ENCODE results near the gene CTNNAL1. TPM values are rescaled to one million over a fixed set of nuclear protein-coding genes. Genes with fewer than 3 reads are reported as not detected.

Gene CTNNAL1
- total RNA-seq, 2 donors from 2014 or later, result 22.4 to 30.2 TPM

DNA sequence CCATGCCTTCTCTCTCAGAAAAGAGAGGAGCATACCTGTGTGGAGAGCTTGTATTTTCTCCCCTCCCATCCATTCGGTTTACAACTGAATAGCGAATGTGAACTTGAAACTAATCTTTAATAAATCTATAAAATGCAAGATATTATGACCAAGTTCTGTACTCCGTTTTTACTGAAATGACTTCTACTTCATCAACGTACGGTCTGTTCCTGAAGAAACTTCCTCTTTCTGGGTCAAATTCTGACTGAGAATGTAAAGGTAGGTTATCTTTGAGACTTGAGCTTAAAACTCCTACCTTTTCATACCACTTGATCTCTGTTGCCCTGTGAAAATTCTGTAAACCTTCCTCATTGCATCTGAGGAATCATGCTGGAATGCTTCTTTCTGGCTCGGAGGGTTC is 4.2 kb upstream of the CTNNAL1 start:
- Histone ChIP-seq H3K27ac (no peak overlapping the region), H3K4me1 (no peaks in the 10 kb centered on the region), H3K27me3 (no peaks in the 10 kb centered on the region), H3K36me3 (no peaks in the 10 kb centered on the region), H3K9ac (ENCODE audit: low read depth in 2 of 2, low read length in 2 of 2) (no peak overlapping the region), H3K4me3 (no peak overlapping the region), H3K9me3 (no peaks in the 10 kb centered on the region)
- DNase-seq, result no peak
- TF ChIP-seq, protein P1, sequence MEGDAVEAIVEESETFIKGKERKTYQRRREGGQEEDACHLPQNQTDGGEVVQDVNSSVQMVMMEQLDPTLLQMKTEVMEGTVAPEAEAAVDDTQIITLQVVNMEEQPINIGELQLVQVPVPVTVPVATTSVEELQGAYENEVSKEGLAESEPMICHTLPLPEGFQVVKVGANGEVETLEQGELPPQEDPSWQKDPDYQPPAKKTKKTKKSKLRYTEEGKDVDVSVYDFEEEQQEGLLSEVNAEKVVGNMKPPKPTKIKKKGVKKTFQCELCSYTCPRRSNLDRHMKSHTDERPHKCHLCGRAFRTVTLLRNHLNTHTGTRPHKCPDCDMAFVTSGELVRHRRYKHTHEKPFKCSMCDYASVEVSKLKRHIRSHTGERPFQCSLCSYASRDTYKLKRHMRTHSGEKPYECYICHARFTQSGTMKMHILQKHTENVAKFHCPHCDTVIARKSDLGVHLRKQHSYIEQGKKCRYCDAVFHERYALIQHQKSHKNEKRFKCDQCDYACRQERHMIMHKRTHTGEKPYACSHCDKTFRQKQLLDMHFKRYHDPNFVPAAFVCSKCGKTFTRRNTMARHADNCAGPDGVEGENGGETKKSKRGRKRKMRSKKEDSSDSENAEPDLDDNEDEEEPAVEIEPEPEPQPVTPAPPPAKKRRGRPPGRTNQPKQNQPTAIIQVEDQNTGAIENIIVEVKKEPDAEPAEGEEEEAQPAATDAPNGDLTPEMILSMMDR (IDR thresholded peaks at IDR 0.05), result no peak
- intact Hi-C loops (cut with DNase I), result loop anchor here (10.0 kb wide), 1 partner anchor 97 kb away; the partner anchor contains the start of gene TMEM245

DNA sequence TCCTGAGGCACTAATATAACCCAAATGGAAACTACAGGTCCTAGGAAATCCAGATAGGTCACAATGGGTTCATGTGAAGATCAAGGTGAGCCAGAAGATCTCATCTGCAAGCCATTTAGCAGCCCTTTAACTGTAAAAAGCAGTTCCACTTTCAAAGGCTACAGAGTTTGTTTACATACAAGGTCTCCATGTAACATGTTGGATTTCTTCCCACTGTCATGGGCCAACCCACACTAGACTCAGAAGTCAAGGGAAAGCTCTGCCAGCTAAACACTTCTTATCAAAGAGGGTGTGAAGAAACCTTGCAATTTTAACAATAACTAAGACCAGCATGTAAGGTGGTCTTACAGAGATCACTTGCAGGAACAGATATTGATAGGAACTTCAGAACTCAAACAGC is 3.8 kb upstream of the CTNNAL1 start:
- no peak overlapping the region for H3K9ac ChIP-seq (ENCODE audit: low read depth in 2 of 2, low read length in 2 of 2)
- H3K4me1 ChIP-seq, result no peaks in the 10 kb centered on the region
- no peaks in the 10 kb centered on the region for H3K9me3 ChIP-seq
- no peaks in the 10 kb centered on the region for H3K36me3 ChIP-seq
- no peak overlapping the region for H3K4me3 ChIP-seq
- intact Hi-C loops (cut with DNase I), result loop anchor here (10.0 kb wide), 1 partner anchor 98 kb away; the partner anchor contains the start of gene TMEM245
- H3K27me3 ChIP-seq, result no peaks in the 10 kb centered on the region
- DNase-seq, result no peak
- TF ChIP-seq, protein P1 (IDR thresholded peaks at IDR 0.05), result no peak
- H3K27ac ChIP-seq, result no peak overlapping the region

DNA sequence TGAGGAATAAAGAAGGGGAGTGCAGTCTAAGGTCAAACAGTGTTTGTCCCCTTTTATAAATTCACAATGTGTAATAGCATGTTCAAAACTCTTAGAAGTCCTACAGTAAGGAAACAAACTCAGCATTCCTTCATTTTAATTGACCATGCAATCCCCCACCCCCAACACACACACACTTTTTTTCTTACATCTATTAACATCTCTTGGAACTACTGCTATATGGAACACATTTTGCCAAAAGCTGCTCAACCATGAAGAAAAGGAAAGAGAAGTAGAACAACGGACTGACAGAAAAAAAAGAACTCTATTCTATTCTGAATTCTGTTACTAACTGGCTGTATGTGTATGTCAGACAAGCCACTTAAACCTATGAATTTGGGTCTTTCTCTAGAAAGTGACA is 2.8 kb upstream of the CTNNAL1 start:
- H3K27me3 ChIP-seq, result no peaks in the 10 kb centered on the region
- TF ChIP-seq, protein P1 (IDR thresholded peaks at IDR 0.05), result no peak
- H3K9me3 ChIP-seq, result no peaks in the 10 kb centered on the region
- no peak for DNase-seq
- intact Hi-C loops (cut with DNase I), result loop anchor here (10.0 kb wide), 1 partner anchor 99 kb away; the partner anchor contains the start of gene TMEM245
- no peak overlapping the region for H3K9ac ChIP-seq (ENCODE audit: low read depth in 2 of 2, low read length in 2 of 2)
- no peaks in the 10 kb centered on the region for H3K36me3 ChIP-seq
- no peak overlapping the region for H3K27ac ChIP-seq
- no peaks in the 10 kb centered on the region for H3K4me1 ChIP-seq
- no peak overlapping the region for H3K4me3 ChIP-seq

DNA sequence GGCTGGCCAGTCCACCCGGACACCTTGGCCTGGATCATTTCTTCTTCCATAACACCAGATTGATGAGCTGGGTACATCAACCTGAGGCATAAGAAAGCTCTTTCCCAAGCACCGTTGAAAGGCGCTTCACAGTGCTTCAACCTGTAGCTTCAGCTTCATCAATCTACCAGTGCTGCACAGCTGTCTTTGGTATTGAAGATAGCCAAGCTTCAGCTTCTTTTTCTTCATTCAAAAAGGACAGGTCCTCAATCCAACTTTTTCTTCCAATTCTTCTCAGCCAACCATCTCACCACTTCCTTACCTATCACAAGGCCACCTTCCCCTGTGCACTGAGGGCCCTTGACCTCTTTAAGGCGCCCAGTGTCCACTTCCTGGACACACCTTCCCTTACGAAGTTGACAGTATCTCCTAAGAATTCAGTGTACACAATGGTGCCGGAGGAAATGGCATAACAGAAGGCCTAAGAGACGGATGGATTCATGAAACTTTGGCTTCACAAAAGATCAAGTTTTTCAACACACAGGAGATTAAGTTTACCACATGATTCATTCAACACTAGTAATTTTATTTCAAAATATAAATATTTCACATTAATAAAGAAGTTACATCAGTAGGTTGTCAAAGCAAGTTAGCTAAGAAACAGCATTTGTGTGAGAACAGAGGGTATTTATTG is 1.4 kb upstream of the CTNNAL1 start:
- H3K4me1 ChIP-seq, result no peaks in the 10 kb centered on the region
- peak overlapping the region; percentile 51 for H3K27ac ChIP-seq
- H3K9ac ChIP-seq (ENCODE audit: low read depth in 2 of 2, low read length in 2 of 2), result no peak overlapping the region
- no peak overlapping the region for H3K4me3 ChIP-seq
- intact Hi-C loops (cut with DNase I), result loop anchor here (10.0 kb wide), 1 partner anchor 100 kb away; the partner anchor contains the start of gene TMEM245
- H3K9me3 ChIP-seq, result no peaks in the 10 kb centered on the region
- DNase-seq, result no peak
- H3K36me3 ChIP-seq, result no peaks in the 10 kb centered on the region
- TF ChIP-seq, protein P1 (IDR thresholded peaks at IDR 0.05), result no peak
- H3K27me3 ChIP-seq, result no peaks in the 10 kb centered on the region

DNA sequence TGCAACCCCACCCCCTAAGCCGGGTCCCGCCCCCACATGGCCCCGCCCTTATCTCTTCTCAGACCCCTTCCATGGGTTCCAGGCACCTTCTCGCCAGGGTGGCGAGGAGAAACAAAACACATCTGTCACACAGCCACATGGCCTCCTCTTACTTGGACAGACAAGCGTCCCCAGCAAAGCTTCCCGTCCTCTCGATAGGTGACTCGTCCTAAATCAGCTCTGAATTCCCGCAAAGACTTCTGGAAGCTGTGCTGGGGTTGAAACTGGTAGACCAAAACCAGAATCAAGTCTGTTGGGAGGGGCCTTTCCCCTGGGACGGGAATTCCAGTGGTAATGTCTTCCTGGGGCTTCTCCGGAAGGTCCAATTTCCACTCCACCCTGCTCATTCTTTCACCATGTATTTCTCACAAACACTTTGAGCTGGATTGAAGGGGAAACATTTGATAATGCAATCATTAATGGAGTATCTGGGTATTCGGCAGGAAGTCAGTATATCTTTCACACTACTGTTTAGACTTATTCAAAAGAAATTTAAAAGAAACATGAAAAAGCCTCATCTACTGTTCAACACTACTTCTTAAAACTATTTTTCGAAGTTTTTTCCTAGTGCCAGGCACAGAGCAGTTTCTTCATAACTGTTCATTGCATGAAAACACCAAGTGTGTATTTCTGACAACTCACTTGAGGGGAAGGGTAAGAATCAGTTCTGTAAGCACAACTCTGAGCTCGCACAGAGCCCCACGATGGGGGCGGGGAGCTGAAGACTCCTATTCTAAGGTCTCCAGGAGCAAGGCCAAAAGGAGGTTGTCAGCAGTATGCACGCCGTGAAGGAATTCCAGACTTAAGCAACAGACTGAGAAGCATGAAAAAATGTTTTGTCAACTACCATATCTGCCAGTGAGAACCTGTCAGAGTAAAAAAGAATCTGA is 644 bp upstream of the CTNNAL1 start:
- intact Hi-C loops (cut with DNase I), result loop anchor here (10.0 kb wide), 1 partner anchor 101 kb away; the partner anchor contains the start of gene TMEM245

More for the DNA sequence above, 644 bp upstream of the CTNNAL1 start:
- TF ChIP-seq, protein P1 (IDR thresholded peaks at IDR 0.05), result no peak
- Histone ChIP-seq H3K36me3 (no peaks in the 10 kb centered on the region), H3K4me1 (no peaks in the 10 kb centered on the region), H3K9me3 (no peaks in the 10 kb centered on the region), H3K27ac (peak overlapping the region; percentile 51), H3K9ac (ENCODE audit: low read depth in 2 of 2, low read length in 2 of 2) (peak overlapping the region; percentile 31 to 75), H3K27me3 (no peaks in the 10 kb centered on the region), H3K4me3 (peak overlapping the region; percentile 81)
- DNase-seq, result peak; percentile 22
